ENCODE data around the gene NOL12.

The NOL12 gene

GRCh38 chr22:37742376-37743171, 56.4 kb downstream of the NOL12 start (continued):
- peak; percentile 49; the same call in 1 of the 2 replicates for TF ChIP-seq KLF17 (tag by site-specific recombination; IDR thresholded peaks at IDR 0.05)
- TF ChIP-seq ZSCAN30 (tag by site-specific recombination; IDR thresholded peaks at IDR 0.05) = no peak
- no peak for TF ChIP-seq ZNF658 (tag by site-specific recombination; IDR thresholded peaks at IDR 0.05)
- no peak for TF ChIP-seq REPIN1 (tag by site-specific recombination; IDR thresholded peaks at IDR 0.05; ENCODE audit: low read depth)
- no peak for TF ChIP-seq ZNF426 (tag by site-specific recombination; IDR thresholded peaks at IDR 0.05)
- TF ChIP-seq ZBTB49 (tag by site-specific recombination; IDR thresholded peaks at IDR 0.05; ENCODE audit: low read depth) = no peak
- no peak for TF ChIP-seq ZNF121 (tag by site-specific recombination; IDR thresholded peaks at IDR 0.05)
- TF ChIP-seq ZNF510 (tag by site-specific recombination; IDR thresholded peaks at IDR 0.05; ENCODE audit: insufficient replicate concordance) = no peak
- TF ChIP-seq ZNF621 (tag by site-specific recombination; IDR thresholded peaks at IDR 0.05) = no peak
- TF ChIP-seq ZNF280D (tag by site-specific recombination; IDR thresholded peaks at IDR 0.05) = no peak
- no peak for TF ChIP-seq BCL6B (tag by site-specific recombination; IDR thresholded peaks at IDR 0.05)
- peak; percentile 64; the same call in 1 of the 2 replicates for TF ChIP-seq ZBTB8A (tag by site-specific recombination; IDR thresholded peaks at IDR 0.05)
- peak; percentile 81 for TF ChIP-seq GLIS1 (tag by site-specific recombination; IDR thresholded peaks at IDR 0.05)
- TF ChIP-seq ZXDB (tag by site-specific recombination; IDR thresholded peaks at IDR 0.05) = no peak
- no peak for TF ChIP-seq ZNF777 (tag by site-specific recombination; IDR thresholded peaks at IDR 0.05; ENCODE audit: borderline replicate concordance)
- 0 out of 2 replicates have a peak, but pooled peaks have one; percentile 35 for TF ChIP-seq INSM2 (tag by site-specific recombination; IDR thresholded peaks at IDR 0.05)
- TF ChIP-seq ZNF10 (tag by site-specific recombination; IDR thresholded peaks at IDR 0.05) = no peak
- TF ChIP-seq ZNF768 (tag by site-specific recombination; IDR thresholded peaks at IDR 0.05) = peak; percentile 86
- no peak for TF ChIP-seq ZNF639 (tag by site-specific recombination; IDR thresholded peaks at IDR 0.05)
- no peak for TF ChIP-seq SCRT1 (tag by site-specific recombination; IDR thresholded peaks at IDR 0.05; ENCODE audit: borderline replicate concordance)
- TF ChIP-seq WT1 (tag by site-specific recombination; IDR thresholded peaks at IDR 0.05) = peak; percentile 30; the same call in 1 of the 2 replicates
- no peak for TF ChIP-seq HOXA7 (CRISPR knock-in tag; IDR thresholded peaks at IDR 0.05; ENCODE audit: borderline replicate concordance)
- TF ChIP-seq SP7 (tag by site-specific recombination; IDR thresholded peaks at IDR 0.05) = peak; percentile 75
